Measurements from ENCODE around the gene PDK2.

The PDK2 gene

DNA sequence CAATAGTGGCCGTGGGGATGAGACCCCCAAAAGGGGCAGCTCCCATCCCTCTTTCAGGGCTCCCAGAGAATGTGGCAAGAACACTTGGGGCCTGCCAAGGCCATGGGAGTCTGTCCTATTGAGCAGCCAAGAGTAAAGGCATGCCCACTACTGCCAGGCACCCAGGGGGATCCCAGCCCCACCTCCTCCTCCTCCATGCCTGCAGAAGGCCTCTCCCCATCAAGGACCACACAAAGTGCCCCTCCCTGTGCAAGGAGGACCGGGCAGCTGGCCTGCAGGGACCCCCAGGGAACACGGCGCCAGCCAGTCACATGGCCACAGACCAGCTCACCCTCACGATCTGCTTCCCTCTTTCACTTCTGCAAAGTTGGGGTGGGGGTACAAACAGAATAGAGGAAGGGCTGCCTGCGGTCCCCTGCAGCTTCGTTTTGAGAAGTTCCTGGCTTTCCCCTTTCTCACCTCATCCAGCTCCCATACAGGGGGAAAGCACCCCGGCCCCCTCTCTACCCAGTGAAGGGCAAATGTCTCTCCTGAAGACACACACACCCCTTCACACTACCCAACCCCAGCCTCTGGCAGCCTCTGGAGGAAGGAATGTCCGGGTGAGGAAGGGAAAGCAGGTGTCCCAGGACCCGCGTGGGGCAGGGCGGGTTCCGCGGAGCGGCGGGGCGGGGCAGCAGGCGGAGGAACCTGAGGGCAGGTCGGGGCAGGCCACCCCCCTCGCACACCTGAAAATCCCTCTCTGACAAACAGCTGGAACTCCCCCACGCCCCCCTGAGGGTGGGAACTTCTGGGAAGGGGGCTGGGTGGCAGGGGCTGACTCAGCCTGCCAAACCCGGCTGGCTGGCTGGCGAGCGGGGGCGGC is 53.3 kb downstream of the PDK2 start:
- H3K9me3 Mint-ChIP-seq, result no peaks in the 10 kb centered on the region
- H3K27me3 Mint-ChIP-seq, result no peaks in the 10 kb centered on the region
- peaks cover 53% of the 10 kb centered on the region for H3K36me3 Mint-ChIP-seq
- peak overlapping the region; percentile 93 for H3K27ac Mint-ChIP-seq
- H3K4me3 Mint-ChIP-seq, result peak overlapping the region; percentile 99
- ATAC-seq, result peak; percentile 82
- H3K4me1 Mint-ChIP-seq, result peaks cover 49% of the 10 kb centered on the region

DNA sequence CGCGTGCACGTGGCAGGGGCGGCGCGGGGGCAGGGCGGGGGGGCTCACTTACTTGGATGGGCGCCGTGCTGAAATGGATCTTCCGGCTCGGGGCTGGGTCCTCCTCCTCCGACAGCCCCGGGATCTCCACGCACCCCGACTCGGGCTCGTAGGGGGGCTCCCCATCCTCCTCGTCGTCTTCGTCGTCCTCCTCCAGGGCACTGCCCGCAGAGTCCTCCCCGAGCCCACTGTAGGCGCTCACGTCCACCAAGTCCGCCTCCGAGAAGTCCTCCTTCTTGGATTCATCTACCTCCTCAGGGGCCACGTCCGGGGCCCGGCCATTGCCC is 53.9 kb downstream of the PDK2 start:
- Mint-ChIP-seq H3K9me3 (no peaks in the 10 kb centered on the region), H3K36me3 (peaks cover 48% of the 10 kb centered on the region), H3K4me1 (peaks cover 47% of the 10 kb centered on the region), H3K4me3 (peak overlapping the region; percentile 99), H3K27me3 (no peaks in the 10 kb centered on the region), H3K27ac (peak overlapping the region; percentile 93)
- no peak for ATAC-seq

- H3K4me1 Mint-ChIP-seq, result peaks cover 47% of the 10 kb centered on the region
- H3K27me3 Mint-ChIP-seq, result no peaks in the 10 kb centered on the region
- H3K9me3 Mint-ChIP-seq, result no peaks in the 10 kb centered on the region
- H3K36me3 Mint-ChIP-seq, result peaks cover 42% of the 10 kb centered on the region
- ATAC-seq, result no peak
- peak overlapping the region; percentile 94 for H3K27ac Mint-ChIP-seq
- peak overlapping the region; percentile 99 for H3K4me3 Mint-ChIP-seq
Observed at GRCh38 chr17:50149417-50150353, 54.5 kb downstream of the PDK2 start.

GRCh38 chr17:50150354-50151040 is 55.3 kb downstream of the PDK2 start, which contains the start of gene PPP1R9B:
Gene PPP1R9B (minus strand): TSS chr17:50150677. CDS start chr17:50150513, 164 bp downstream.
- peaks cover 34% of the 10 kb centered on the region for H3K36me3 Mint-ChIP-seq
- H3K4me3 Mint-ChIP-seq, result peak within 1 kb of the TSS; percentile 99
- no peak for ATAC-seq
- H3K27me3 Mint-ChIP-seq, result no peaks in the 10 kb centered on the region
- peak within 1 kb of the TSS; percentile 94 for H3K27ac Mint-ChIP-seq
- no peaks in the 10 kb centered on the region for H3K9me3 Mint-ChIP-seq
- peaks cover 44% of the 10 kb centered on the region for H3K4me1 Mint-ChIP-seq

GRCh38 chr17:50151041-50151936 is 56.1 kb downstream of the PDK2 start:
- peaks cover 27% of the 10 kb centered on the region for H3K36me3 Mint-ChIP-seq
- no peaks in the 10 kb centered on the region for H3K27me3 Mint-ChIP-seq
- peak overlapping the region; percentile 92 for H3K4me3 Mint-ChIP-seq
- peak; percentile 70 for ATAC-seq
- peak overlapping the region; percentile 94 for H3K27ac Mint-ChIP-seq
- H3K4me1 Mint-ChIP-seq, result peaks cover 36% of the 10 kb centered on the region
- H3K9me3 Mint-ChIP-seq, result no peaks in the 10 kb centered on the region

- ATAC-seq, result peak; percentile 10
- Mint-ChIP-seq H3K27me3 (no peaks in the 10 kb centered on the region), H3K4me1 (peaks cover 28% of the 10 kb centered on the region), H3K36me3 (peaks cover 20% of the 10 kb centered on the region), H3K9me3 (no peaks in the 10 kb centered on the region), H3K27ac (peak overlapping the region; percentile 94), H3K4me3 (peak overlapping the region; percentile 92)
Observed at GRCh38 chr17:50151937-50152547, 56.9 kb downstream of the PDK2 start.

DNA sequence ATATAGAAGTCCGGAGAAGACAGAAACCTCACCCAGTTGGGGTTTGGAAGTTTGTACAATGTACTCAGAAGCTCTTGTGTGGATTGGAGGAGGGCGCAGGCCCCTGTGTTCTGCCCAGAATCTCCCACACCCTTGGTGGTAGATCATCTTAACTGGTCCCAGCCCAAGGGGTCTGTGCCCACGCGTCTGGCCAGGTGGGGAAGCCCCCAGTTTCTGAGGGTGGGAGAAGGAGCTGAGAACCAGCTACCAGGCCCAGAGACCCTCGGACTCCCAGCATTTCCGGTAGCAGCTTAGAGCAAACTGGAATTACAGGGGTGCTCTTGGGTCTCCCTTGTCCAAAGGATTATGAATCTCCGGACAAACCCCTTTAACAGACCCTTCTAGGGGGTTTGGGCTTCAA is 57.6 kb downstream of the PDK2 start:
- ATAC-seq, result no peak
- H3K27ac Mint-ChIP-seq, result peak overlapping the region; percentile 94
- no peaks in the 10 kb centered on the region for H3K9me3 Mint-ChIP-seq
- H3K36me3 Mint-ChIP-seq, result peaks cover 14% of the 10 kb centered on the region
- no peaks in the 10 kb centered on the region for H3K27me3 Mint-ChIP-seq
- peaks cover 23% of the 10 kb centered on the region for H3K4me1 Mint-ChIP-seq
- peak overlapping the region; percentile 92 for H3K4me3 Mint-ChIP-seq

DNA sequence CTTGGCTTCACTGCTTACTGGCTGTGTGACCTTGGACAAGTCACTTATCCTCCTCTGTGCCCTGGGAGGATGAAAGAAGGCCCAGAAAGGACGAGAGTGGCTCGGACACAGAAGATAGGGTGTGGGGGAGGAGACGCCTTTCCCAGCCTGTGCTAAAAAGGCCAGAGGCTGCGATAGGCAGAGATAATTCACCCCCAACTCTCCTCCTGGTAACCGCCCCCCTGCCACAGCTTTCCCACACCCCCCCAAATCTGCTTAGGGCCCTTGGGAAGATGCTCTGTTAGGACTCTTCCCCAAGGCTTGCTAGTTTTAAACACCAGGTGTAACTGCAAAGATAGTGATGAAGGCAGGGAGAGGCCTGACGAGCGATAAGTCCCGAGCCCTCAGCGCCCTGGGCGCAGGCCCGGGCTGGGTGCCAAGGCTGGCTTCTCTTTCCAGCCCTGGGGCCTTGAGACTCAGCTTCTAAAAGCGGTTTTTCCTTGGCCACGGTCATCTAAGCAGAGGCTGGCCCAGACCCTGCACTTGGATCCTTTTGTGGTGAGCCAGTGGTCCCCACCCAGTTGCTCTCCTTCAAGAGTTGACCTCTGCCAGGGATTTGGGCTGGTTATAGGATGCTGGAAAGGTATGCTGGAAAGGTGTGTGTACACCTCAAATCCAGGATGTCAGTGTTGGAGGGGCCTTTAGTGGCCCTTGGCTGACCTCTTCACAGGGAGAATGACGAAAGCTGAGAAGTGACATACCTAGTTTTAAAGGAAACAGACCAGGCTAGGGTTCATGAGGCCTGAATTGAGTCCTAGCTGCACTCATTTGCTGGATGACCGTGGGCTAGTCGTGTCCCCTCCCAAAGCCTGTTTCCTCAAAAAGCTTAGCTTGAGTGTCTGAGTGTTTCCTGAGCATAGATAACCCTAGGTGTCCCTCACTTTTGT is 58.8 kb downstream of the PDK2 start:
- Mint-ChIP-seq H3K4me3 (no peak overlapping the region), H3K4me1 (peaks cover 23% of the 10 kb centered on the region), H3K27me3 (no peaks in the 10 kb centered on the region)

GRCh38 chr17:50154604-50155003 is 59.5 kb downstream of the PDK2 start:
- H3K36me3 Mint-ChIP-seq, result no peaks in the 10 kb centered on the region
- H3K9me3 Mint-ChIP-seq, result no peaks in the 10 kb centered on the region
- peaks cover 23% of the 10 kb centered on the region for H3K4me1 Mint-ChIP-seq
- no peak for ATAC-seq
- H3K27me3 Mint-ChIP-seq, result no peaks in the 10 kb centered on the region
- H3K4me3 Mint-ChIP-seq, result no peak overlapping the region
- H3K27ac Mint-ChIP-seq, result peak overlapping the region; percentile 70

More for the DNA sequence above, 58.8 kb downstream of the PDK2 start:
- H3K27ac Mint-ChIP-seq, result peak overlapping the region; percentile 70
- H3K9me3 Mint-ChIP-seq, result no peaks in the 10 kb centered on the region
- peaks cover 5% of the 10 kb centered on the region for H3K36me3 Mint-ChIP-seq
- ATAC-seq, result no peak

DNA sequence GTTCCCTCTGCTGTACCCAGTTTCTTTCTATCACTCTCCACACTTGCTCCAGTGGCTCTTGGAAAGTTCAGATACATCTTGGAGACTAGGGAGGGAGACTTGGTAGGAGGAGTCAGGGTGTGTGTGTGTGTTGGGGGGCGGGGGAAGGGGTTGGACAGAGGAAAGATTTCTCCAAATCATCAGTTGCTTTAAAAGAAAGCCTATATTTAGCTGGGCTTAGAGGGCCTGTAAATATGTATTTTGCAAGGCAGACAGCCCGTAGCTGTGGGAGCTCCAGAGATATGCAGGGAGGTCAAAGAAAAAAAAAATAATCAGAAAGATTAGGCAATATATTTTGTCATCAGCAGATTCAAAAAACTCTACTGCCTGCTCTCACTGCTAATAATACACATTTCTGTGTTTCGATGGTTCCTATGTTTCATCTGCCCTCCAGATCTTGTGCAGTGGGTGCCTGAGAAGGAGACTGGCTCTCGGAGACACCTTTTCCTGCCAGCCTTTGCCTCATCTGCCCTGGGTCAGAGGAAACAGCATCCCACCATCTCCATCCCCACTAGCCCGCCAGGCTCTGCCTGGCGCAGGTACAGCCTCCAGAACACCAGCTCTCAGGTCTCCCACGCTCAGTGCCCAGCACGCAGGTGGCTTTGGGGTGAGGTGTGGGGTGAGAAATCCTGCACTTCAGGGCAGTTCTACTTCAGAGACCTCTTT is 60.1 kb downstream of the PDK2 start:
- Mint-ChIP-seq H3K9me3 (no peaks in the 10 kb centered on the region), H3K4me3 (no peak overlapping the region), H3K36me3 (no peaks in the 10 kb centered on the region), H3K27ac (peak overlapping the region; percentile 70), H3K27me3 (no peaks in the 10 kb centered on the region), H3K4me1 (peaks cover 23% of the 10 kb centered on the region)
- ATAC-seq, result no peak

- Mint-ChIP-seq H3K36me3 (no peaks in the 10 kb centered on the region), H3K4me1 (peaks cover 40% of the 10 kb centered on the region), H3K27me3 (no peaks in the 10 kb centered on the region), H3K4me3 (no peak overlapping the region), H3K9me3 (no peaks in the 10 kb centered on the region), H3K27ac (no peak overlapping the region)
- no peak for ATAC-seq
Observed at GRCh38 chr17:50157891-50158290, 62.7 kb downstream of the PDK2 start.

DNA sequence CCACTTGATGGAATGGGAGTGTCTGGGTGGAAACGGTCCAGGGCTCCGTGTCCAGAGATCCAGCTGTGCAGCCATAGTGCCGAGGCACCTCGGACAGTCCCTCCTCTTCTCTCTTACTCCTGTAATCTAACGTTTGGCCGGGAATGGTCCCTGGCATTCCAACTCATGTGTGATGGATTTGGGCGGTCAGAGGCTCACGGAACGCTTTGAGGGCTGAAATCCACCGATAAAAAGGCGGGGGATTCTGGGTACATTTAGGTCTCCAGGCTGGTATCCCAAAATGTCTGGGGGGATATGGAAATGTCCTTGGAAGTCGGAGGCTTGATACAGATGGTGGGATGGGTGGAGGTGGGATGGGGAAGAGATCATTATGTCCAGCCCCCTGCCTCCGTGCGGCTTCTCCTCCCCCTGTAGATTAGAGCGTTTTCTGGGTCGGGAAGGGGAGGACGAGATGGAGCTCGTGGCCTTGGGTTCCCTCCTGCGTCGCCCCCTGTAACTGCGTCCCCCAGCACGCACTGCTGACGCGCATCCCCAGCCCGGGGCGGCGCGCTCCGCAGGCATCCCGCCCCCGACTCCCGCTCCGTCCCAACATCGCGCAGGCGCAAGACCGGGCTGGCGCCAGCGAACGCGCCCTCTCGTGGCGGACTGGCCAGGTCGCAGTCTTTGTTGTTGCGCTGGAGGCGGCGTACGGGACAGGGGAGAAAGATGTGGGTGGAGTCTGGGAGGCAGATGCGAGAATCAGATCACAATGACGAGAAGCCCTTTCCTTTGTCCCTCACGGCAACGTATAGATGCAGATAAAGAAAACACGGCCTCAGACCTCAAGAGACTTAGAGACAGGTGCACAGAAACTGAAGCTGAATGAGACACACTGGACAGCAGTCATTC is 66.1 kb downstream of the PDK2 start:
- no peaks in the 10 kb centered on the region for H3K36me3 Mint-ChIP-seq

More for the DNA sequence above, 66.1 kb downstream of the PDK2 start:
- Mint-ChIP-seq H3K27ac (peak overlapping the region; percentile 66), H3K4me1 (peaks cover 40% of the 10 kb centered on the region), H3K27me3 (no peaks in the 10 kb centered on the region), H3K9me3 (no peaks in the 10 kb centered on the region), H3K4me3 (peak overlapping the region; percentile 62)
- peak; percentile 96 for ATAC-seq
